ENCODE measurements around the gene CA11. TPM values are rescaled to one million over a fixed set of nuclear protein-coding genes. Genes with fewer than 3 reads are reported as not detected.
A peak's percentile ranks its signal among the peaks of the same experiment; 100 is the strongest.

The CA11 gene
- total and polyA plus RNA-seq, 9 of the 15 experiments (the other 6 are each of a cell fraction or from before 2014, with no cell fraction given) = 2.9 to 19.9 (median 8.3) TPM

DNA sequence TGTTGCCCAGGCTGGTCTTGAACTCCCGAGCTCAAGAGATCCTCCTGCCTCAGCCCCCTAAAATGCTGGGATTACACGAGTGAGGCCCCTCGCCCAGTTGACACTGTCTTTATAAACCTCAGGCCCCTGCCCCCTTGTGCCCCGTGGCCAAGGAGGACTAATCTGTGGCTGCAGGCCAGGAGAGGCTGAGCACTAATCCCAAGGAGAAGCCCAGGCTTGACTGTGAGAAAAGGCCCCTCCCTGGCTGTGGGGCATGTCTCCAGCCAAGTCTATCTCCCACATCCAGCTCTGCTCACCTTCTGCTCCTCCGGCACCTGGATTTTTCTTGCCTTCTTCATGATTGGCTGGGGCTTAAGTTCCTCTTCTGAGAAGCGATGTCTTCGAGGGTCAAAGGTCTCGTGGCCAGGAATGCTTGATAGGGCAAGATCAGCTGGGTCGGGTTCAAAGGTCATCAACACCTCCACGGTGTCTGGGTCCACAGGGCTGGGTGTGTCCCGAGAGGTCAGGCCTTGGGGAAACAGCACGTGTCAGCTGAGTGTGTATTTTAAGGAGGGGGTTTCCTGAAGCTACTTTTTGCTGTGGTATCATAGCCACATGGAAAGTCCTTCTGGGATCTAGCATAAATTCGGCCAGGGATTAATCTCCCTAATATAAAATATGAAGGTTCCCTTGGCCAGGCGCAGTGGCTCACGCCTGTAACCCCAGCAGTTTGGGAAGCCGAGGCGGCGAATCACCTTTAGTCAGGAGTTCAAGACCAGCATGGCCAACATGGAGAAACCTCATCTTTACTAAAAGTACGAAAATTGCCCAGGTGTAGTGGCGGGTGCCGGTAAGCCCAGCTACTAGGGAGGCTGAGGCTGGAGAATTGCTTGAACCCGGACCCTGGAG, 12.6 kb downstream of the CA11 start (continued):
- TF ChIP-seq ZNF3 (CRISPR knock-in tag; IDR thresholded peaks at IDR 0.05) (no peak), TCF7L2 (IDR thresholded peaks at IDR 0.05; ENCODE audit: low read depth, low read length) (no peak), DMBX1 (CRISPR knock-in tag; IDR thresholded peaks at IDR 0.05; ENCODE audit: borderline replicate concordance) (no peak), SOX6 (IDR thresholded peaks at IDR 0.05) (no peak), NEUROD1 (IDR thresholded peaks at IDR 0.05; ENCODE audit: borderline replicate concordance, low read depth, low read length, partially characterized antibody) (no peak), HNRNPK (IDR thresholded peaks at IDR 0.05; ENCODE audit: low read depth, low read length, poor library complexity, severe bottlenecking) (no peak), ZNF75A (CRISPR knock-in tag; IDR thresholded peaks at IDR 0.05) (no peak), GATA2 (CRISPR knock-in tag; IDR thresholded peaks at IDR 0.05) (no peak), SETDB1 (IDR thresholded peaks at IDR 0.05; ENCODE audit: low read length) (no peak), ILF3 (IDR thresholded peaks at IDR 0.05; ENCODE audit: borderline replicate concordance) (no peak), CC2D1A (IDR thresholded peaks at IDR 0.05) (no peak), ZNF707 (CRISPR knock-in tag; conservative IDR thresholded peaks at IDR 0.05) (no peak)
- TF ChIP-seq, protein P1, sequence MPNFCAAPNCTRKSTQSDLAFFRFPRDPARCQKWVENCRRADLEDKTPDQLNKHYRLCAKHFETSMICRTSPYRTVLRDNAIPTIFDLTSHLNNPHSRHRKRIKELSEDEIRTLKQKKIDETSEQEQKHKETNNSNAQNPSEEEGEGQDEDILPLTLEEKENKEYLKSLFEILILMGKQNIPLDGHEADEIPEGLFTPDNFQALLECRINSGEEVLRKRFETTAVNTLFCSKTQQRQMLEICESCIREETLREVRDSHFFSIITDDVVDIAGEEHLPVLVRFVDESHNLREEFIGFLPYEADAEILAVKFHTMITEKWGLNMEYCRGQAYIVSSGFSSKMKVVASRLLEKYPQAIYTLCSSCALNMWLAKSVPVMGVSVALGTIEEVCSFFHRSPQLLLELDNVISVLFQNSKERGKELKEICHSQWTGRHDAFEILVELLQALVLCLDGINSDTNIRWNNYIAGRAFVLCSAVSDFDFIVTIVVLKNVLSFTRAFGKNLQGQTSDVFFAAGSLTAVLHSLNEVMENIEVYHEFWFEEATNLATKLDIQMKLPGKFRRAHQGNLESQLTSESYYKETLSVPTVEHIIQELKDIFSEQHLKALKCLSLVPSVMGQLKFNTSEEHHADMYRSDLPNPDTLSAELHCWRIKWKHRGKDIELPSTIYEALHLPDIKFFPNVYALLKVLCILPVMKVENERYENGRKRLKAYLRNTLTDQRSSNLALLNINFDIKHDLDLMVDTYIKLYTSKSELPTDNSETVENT (CRISPR knock-in tag; IDR thresholded peaks at IDR 0.05) = no peak
- TF ChIP-seq, protein P2, sequence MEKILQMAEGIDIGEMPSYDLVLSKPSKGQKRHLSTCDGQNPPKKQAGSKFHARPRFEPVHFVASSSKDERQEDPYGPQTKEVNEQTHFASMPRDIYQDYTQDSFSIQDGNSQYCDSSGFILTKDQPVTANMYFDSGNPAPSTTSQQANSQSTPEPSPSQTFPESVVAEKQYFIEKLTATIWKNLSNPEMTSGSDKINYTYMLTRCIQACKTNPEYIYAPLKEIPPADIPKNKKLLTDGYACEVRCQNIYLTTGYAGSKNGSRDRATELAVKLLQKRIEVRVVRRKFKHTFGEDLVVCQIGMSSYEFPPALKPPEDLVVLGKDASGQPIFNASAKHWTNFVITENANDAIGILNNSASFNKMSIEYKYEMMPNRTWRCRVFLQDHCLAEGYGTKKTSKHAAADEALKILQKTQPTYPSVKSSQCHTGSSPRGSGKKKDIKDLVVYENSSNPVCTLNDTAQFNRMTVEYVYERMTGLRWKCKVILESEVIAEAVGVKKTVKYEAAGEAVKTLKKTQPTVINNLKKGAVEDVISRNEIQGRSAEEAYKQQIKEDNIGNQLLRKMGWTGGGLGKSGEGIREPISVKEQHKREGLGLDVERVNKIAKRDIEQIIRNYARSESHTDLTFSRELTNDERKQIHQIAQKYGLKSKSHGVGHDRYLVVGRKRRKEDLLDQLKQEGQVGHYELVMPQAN (IDR thresholded peaks at IDR 0.05; ENCODE audit: borderline replicate concordance) = peak; percentile 15; the same call in 1 of the 2 replicates
- TF ChIP-seq, protein P3, sequence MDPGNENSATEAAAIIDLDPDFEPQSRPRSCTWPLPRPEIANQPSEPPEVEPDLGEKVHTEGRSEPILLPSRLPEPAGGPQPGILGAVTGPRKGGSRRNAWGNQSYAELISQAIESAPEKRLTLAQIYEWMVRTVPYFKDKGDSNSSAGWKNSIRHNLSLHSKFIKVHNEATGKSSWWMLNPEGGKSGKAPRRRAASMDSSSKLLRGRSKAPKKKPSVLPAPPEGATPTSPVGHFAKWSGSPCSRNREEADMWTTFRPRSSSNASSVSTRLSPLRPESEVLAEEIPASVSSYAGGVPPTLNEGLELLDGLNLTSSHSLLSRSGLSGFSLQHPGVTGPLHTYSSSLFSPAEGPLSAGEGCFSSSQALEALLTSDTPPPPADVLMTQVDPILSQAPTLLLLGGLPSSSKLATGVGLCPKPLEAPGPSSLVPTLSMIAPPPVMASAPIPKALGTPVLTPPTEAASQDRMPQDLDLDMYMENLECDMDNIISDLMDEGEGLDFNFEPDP (CRISPR knock-in tag; IDR thresholded peaks at IDR 0.05) = no peak
- TF ChIP-seq, protein P4, sequence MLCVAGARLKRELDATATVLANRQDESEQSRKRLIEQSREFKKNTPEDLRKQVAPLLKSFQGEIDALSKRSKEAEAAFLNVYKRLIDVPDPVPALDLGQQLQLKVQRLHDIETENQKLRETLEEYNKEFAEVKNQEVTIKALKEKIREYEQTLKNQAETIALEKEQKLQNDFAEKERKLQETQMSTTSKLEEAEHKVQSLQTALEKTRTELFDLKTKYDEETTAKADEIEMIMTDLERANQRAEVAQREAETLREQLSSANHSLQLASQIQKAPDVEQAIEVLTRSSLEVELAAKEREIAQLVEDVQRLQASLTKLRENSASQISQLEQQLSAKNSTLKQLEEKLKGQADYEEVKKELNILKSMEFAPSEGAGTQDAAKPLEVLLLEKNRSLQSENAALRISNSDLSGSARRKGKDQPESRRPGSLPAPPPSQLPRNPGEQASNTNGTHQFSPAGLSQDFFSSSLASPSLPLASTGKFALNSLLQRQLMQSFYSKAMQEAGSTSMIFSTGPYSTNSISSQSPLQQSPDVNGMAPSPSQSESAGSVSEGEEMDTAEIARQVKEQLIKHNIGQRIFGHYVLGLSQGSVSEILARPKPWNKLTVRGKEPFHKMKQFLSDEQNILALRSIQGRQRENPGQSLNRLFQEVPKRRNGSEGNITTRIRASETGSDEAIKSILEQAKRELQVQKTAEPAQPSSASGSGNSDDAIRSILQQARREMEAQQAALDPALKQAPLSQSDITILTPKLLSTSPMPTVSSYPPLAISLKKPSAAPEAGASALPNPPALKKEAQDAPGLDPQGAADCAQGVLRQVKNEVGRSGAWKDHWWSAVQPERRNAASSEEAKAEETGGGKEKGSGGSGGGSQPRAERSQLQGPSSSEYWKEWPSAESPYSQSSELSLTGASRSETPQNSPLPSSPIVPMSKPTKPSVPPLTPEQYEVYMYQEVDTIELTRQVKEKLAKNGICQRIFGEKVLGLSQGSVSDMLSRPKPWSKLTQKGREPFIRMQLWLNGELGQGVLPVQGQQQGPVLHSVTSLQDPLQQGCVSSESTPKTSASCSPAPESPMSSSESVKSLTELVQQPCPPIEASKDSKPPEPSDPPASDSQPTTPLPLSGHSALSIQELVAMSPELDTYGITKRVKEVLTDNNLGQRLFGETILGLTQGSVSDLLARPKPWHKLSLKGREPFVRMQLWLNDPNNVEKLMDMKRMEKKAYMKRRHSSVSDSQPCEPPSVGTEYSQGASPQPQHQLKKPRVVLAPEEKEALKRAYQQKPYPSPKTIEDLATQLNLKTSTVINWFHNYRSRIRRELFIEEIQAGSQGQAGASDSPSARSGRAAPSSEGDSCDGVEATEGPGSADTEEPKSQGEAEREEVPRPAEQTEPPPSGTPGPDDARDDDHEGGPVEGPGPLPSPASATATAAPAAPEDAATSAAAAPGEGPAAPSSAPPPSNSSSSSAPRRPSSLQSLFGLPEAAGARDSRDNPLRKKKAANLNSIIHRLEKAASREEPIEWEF (CRISPR knock-in tag; IDR thresholded peaks at IDR 0.05) = peak; percentile 76; the same call in 1 of the 2 replicates

Data from K562 (cell line).